K562 (cell line): ENCODE results near the gene MMUT. TPM values are rescaled to one million over a fixed set of nuclear protein-coding genes. Genes with fewer than 3 reads are reported as not detected.

ENCODE experiments used
- CTBP1 ChIP-seq: fragments of 450-650 bp; IDR thresholded peaks from 2 replicates; pipeline ENCODE4 v1.6.1; 2016; ENCODE audit warnings: borderline replicate concordance
- GATAD2B ChIP-seq: fragments of 450-650 bp; IDR thresholded peaks from 2 replicates; pipeline ENCODE4 v1.6.1; 2017; ENCODE audit warnings: mild to moderate bottlenecking, borderline replicate concordance
- HLTF ChIP-seq: fragments of 450-650 bp; IDR thresholded peaks from 2 replicates; pipeline ENCODE4 v1.6.1; 2016
- HOMEZ ChIP-seq: fragments of 250-450 bp; sonication (Bioruptor Pico); IDR thresholded peaks from 2 replicates; pipeline ENCODE4 v1.4.0; 2020; ENCODE audit warnings: mild to moderate bottlenecking, moderate library complexity
- JUN ChIP-seq, 2 experiments: sonication (generic) in 1 of 2; formaldehyde crosslinking in 1 of 2; IDR thresholded peaks; 2 replicates each; pipeline versions ENCODE4 v1.6.1 to v1.8.0; 2012 to 2022; ENCODE audit warnings: borderline replicate concordance in 2 of 2, mild to moderate bottlenecking in 2 of 2, improper control_type of control experiment in 1 of 2, low read depth in 1 of 2, low read length in 1 of 2, missing genetic modification reagents in 1 of 2
- KLF16 ChIP-seq: IDR thresholded peaks from 2 replicates; pipeline ENCODE4 v1.6.1; 2016; ENCODE audit warnings: antibody characterized with exemption
- MAX ChIP-seq: sonication (generic); formaldehyde crosslinking; IDR thresholded peaks from 2 replicates; pipeline ENCODE4 v1.9.0; 2022; ENCODE audit warnings: mild to moderate bottlenecking, missing genetic modification reagents
- MEF2D ChIP-seq: conservative IDR thresholded peaks from 2 replicates; pipeline ENCODE4 v1.6.1; 2016; ENCODE audit warnings: low read depth, missing genetic modification characterization, missing compliant biosample characterization
- PTTG1 ChIP-seq: fragments of 450-650 bp; IDR thresholded peaks from 2 replicates; pipeline ENCODE4 v1.6.1; 2016; ENCODE audit warnings: low read depth, mild to moderate bottlenecking, missing genetic modification characterization, missing compliant biosample characterization
- RAD21 ChIP-seq, 2 experiments: fragments of 250-450 bp in 1 of 2; fragments of 450-650 bp in 1 of 2; sonication (Bioruptor Pico) in 1 of 2; formaldehyde crosslinking in 1 of 2; IDR thresholded peaks in 1 of 2; conservative IDR thresholded peaks in 1 of 2; 2 replicates each; pipeline versions ENCODE4 v1.4.0 to v1.8.0; 2020 to 2022; ENCODE audit warnings: mild to moderate bottlenecking in 2 of 2, moderate library complexity in 1 of 2
- RB1 ChIP-seq: fragments of 450-650 bp; IDR thresholded peaks from 2 replicates; pipeline ENCODE4 v1.6.1; 2017; ENCODE audit warnings: low read depth, mild to moderate bottlenecking
- RBM14 ChIP-seq: fragments of 200-400 bp; formaldehyde crosslinking; IDR thresholded peaks from 2 replicates; pipeline ENCODE4 v1.6.1; 2018; ENCODE audit warnings: low read depth, mild to moderate bottlenecking, low read length, moderate library complexity, borderline replicate concordance; ENCODE audit not compliant: insufficient read depth
- SUPT5H ChIP-seq: fragments of 450-650 bp; IDR thresholded peaks from 2 replicates; pipeline ENCODE4 v1.6.1; 2016
- TAF1 ChIP-seq: IDR thresholded peaks from 2 replicates; pipeline ENCODE4 v1.6.1; 2011; ENCODE audit warnings: mild to moderate bottlenecking, low read length, moderate library complexity; ENCODE audit not compliant: insufficient read depth, control insufficient read depth, severe bottlenecking; ENCODE audit errors: extremely low read depth
- TRIM25 ChIP-seq: fragments of 450-650 bp; IDR thresholded peaks from 2 replicates; pipeline ENCODE4 v1.7.0; 2016; ENCODE audit warnings: borderline replicate concordance
- UBTF ChIP-seq, 2 experiments: IDR thresholded peaks; 2 replicates each; pipeline ENCODE4 v1.6.1; 2012; ENCODE audit warnings: improper control_type of control experiment in 2 of 2, low read depth in 2 of 2, low read length in 2 of 2, borderline replicate concordance in 1 of 2
- USF2 ChIP-seq: sonication (generic); formaldehyde crosslinking; IDR thresholded peaks from 2 replicates; pipeline ENCODE4 v1.5.0; 2020; ENCODE audit warnings: missing genetic modification reagents
- WHSC1 ChIP-seq: IDR thresholded peaks from one replicate; pipeline ENCODE4 v1.6.1; 2012; ENCODE audit warnings: low read length, control low read depth, inconsistent platforms
- ZNF133 ChIP-seq: fragments of 250-450 bp; sonication (Bioruptor Pico); IDR thresholded peaks from 2 replicates; pipeline ENCODE4 v1.4.0; 2020; ENCODE audit warnings: mild to moderate bottlenecking
- ZNF354B ChIP-seq: fragments of 250-450 bp; sonication (Bioruptor Pico); IDR thresholded peaks from 2 replicates; pipeline ENCODE4 v1.4.0; 2020
- ZNF766 ChIP-seq: fragments of 200-800 bp; sonication (Bioruptor generic); conservative IDR thresholded peaks from 2 replicates; pipeline ENCODE4 v1.6.1; 2016; ENCODE audit warnings: missing genetic modification characterization, missing compliant biosample characterization
- polyA plus RNA-seq, 8 experiments: library from polyadenylated mRNA; depleted of rRNA in 4 of 8; stranded (reverse) in 5 of 8; unstranded in 3 of 8; fragments of >200 nt; fragmentation: Nextera tagmentation in 2 of 8; fragmentation: Illumina TruSeq in 1 of 8; extraction: Ambion mirVana in 2 of 8; extraction: Trizol in 1 of 8; gene quantifications; 2 replicates each; pipeline versions ENCODE4 v1.2.1 to v1.2.3, GENCODE V29; 2011 to 2014; ENCODE audit warnings: inconsistent platforms in 1 of 8, missing spikeins in 1 of 8
- total RNA-seq, 7 experiments: library from RNA; depleted of rRNA in 6 of 7; stranded (reverse); fragments of >200 nt in 6 of 7; fragmentation: Illumina TruSeq in 2 of 7; extraction: Trizol in 2 of 7; gene quantifications; 2 replicates each; pipeline versions ENCODE4 v1.2.1 to v1.2.3, GENCODE V29; 2011 to 2021; ENCODE audit warnings: low replicate concordance in 1 of 7

MMUT gene
- total and polyA plus RNA-seq, 9 of the 15 experiments (the other 6 are each of a cell fraction or from before 2014, with no cell fraction given), result 7.1 to 26.4 (median 16.0) TPM

GRCh38 chr6:49462927-49463611, at the start of gene MMUT, which contains the start of gene CENPQ (continued):
- TF ChIP-seq RBM14, result no peak
- TF ChIP-seq RAD21 (CRISPR knock-in tag; conservative IDR thresholded peaks at IDR 0.05 in 1 of 2, IDR thresholded peaks at IDR 0.05 in 1 of 2), result no peak
- TF ChIP-seq ZNF354B (CRISPR knock-in tag), result no peak
- TF ChIP-seq ZNF133 (CRISPR knock-in tag), result no peak
- peak; percentile 92 for TF ChIP-seq TAF1
- TF ChIP-seq PTTG1 (tag), result no peak
- no peak for TF ChIP-seq UBTF (IDR thresholded peaks at IDR 0.05; ENCODE audit: borderline replicate concordance in 1 of 2, low read depth in 2 of 2, low read length in 2 of 2)
- TF ChIP-seq USF2 (CRISPR knock-in tag), result no peak
- TF ChIP-seq HOMEZ, result no peak
- TF ChIP-seq GATAD2B, result peak; percentile 86; the same call in 1 of the 2 replicates
- TF ChIP-seq TRIM25, result no peak
- TF ChIP-seq HLTF, result peak; percentile 7; the same call in 1 of the 2 replicates
- no peak for TF ChIP-seq MEF2D (tag)
- peak; percentile 81 for TF ChIP-seq CTBP1
- no peak; the same call in 1 of the 2 replicates for TF ChIP-seq RB1
- TF ChIP-seq SUPT5H, result peak; percentile 88
- peak; percentile 55; the same call in 1 of the 2 replicates for TF ChIP-seq KLF16
- TF ChIP-seq JUN (IDR thresholded peaks at IDR 0.05; ENCODE audit: borderline replicate concordance, low read depth, low read length), result 0 out of 2 replicates have a peak, but pooled peaks have one; percentile 48
- 0 out of 2 replicates have a peak, but pooled peaks have one; percentile 24 for TF ChIP-seq JUN (CRISPR knock-in tag; IDR thresholded peaks at IDR 0.05; ENCODE audit: borderline replicate concordance)
- TF ChIP-seq MAX (CRISPR knock-in tag), result peak; percentile 31
- 0 out of 2 replicates have a peak, but pooled peaks have one; percentile 48 for TF ChIP-seq ZNF766 (CRISPR knock-in tag)
- TF ChIP-seq WHSC1, result no peak
